Measurements from ENCODE around the gene DLX2.

The DLX2 gene

DNA sequence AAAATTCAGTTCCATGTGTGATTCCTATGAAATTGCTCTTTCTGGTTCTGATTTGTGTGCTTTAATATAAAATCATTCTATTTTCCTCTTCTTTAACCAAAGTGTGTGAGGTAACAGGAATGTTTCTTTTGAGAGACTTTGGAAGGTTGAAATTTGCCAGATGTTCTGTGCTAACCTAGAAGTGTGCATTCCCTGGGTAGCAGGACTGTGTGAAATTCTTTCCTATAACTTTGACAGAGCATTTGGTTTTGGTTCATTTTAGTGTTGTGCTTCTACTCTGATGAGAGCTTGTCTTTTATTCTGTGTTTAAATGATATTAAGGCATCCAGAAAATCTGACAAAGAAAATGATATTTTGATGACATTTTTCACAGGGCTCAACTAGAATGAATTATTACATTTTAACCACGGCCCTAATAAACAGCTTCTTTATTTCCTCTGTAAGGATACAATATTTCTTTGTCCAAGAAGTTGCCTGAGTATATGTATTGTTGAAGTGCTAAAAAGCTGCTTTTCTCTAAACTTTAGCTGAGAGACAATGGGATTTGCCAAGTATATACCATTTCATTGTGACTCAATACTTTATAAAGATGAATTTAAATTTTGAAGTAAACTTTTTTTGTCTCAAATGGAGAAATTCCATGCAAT is 52.1 kb downstream of the DLX2 start:
- no peak for DNase-seq

DNA sequence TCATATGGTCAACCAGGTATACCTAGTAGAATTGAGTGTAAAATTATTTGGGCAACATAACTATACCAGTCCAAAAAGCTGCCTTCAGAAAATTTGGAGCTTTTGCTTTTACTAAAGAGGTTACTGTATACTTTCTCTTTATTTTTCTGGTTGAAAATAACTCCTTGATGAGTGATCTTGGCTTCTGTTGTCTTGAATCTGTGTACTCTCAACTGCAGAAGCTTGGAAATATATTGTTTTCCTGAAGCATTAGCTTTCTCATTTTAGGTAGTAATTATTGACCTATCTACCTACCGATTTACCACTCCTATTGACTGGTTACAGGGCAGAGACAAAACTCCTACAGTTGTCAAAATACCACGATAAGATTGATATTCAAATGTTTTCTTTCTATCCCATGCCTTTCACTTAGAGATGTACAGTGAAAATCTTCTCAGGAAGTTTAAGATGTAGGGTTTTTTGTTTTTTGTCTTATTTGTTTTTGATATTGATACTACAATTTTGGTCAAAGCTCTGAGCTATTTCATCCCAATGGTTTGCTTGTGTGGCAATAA is 53.1 kb downstream of the DLX2 start:
- no peak for DNase-seq

Data from T-helper 9 cell (primary cell).